Central memory CD8-positive, alpha-beta T cell (primary cell): ENCODE measurements around the gene C12orf60.

Source experiments
- ATAC-seq: fragments of 150-1000 bp; cut with Tn5 transposase; replicated peaks from 2 replicates; pipeline ENCODE4 v1.10.0; 2022; ENCODE audit warnings: mild to moderate bottlenecking, moderate FRiP score, moderate number of reproducible peaks; ENCODE audit not compliant: poor library complexity, severe bottlenecking; ENCODE audit errors: extremely low read depth
- DNase-seq, 2 donors: peaks; one replicate each; pipeline ENCODE4 v3.0.0; 2021; ENCODE audit warnings: low spot score in 2 of 2
- H3K27ac Mint-ChIP-seq: one replicate; pipeline ENCODE4 v1.8.0; 2022; ENCODE audit warnings: low read depth, mild to moderate bottlenecking, moderate library complexity, mixed read lengths
- H3K27me3 Mint-ChIP-seq: one replicate; pipeline ENCODE4 v1.8.0; 2022; ENCODE audit warnings: mixed read lengths
- H3K36me3 Mint-ChIP-seq: one replicate; pipeline ENCODE4 v1.8.0; 2022; ENCODE audit warnings: mild to moderate bottlenecking, moderate library complexity, mixed read lengths; ENCODE audit not compliant: insufficient read depth
- H3K4me1 Mint-ChIP-seq: one replicate; pipeline ENCODE4 v1.8.0; 2022; ENCODE audit warnings: mixed read lengths
- H3K4me3 Mint-ChIP-seq: one replicate; pipeline ENCODE4 v1.8.0; 2022; ENCODE audit warnings: mild to moderate bottlenecking, moderate library complexity, mixed read lengths
- H3K9me3 Mint-ChIP-seq: one replicate; pipeline ENCODE4 v1.8.0; 2022; ENCODE audit warnings: mixed read lengths

C12orf60 gene

DNA sequence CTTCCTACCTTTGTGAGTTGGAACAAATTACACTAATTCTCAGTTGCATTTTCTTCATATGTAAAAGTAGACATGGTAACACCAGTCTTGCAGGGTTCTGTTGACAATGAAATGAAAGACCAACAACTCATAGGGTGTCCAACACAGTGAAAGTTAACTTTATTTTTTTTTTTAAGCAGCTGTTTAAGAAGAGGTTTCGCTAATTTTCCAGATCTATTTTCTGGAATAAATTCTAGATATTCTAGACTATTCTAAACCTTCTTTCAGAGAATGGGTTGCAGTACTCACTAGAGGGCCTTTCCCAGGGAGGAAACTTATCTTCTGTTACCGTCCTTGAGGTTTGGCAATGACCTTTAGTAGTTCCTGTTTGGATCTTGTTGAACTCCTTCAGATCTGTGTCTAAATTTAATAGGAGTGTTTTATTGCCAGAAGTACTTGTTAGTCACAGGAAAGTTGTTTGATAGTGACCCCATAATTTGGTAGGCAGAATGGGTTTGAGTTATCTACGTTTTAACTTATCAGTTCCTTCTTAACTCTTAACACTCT is 42.6 kb downstream of the C12orf60 start:
- Mint-ChIP-seq H3K36me3 (peaks cover 4% of the 10 kb centered on the region), H3K4me3 (no peak overlapping the region), H3K27me3 (no peaks in the 10 kb centered on the region), H3K4me1 (peaks cover 6% of the 10 kb centered on the region), H3K9me3 (no peaks in the 10 kb centered on the region), H3K27ac (no peak overlapping the region)
- no peak for DNase-seq
- no peak for ATAC-seq

DNA sequence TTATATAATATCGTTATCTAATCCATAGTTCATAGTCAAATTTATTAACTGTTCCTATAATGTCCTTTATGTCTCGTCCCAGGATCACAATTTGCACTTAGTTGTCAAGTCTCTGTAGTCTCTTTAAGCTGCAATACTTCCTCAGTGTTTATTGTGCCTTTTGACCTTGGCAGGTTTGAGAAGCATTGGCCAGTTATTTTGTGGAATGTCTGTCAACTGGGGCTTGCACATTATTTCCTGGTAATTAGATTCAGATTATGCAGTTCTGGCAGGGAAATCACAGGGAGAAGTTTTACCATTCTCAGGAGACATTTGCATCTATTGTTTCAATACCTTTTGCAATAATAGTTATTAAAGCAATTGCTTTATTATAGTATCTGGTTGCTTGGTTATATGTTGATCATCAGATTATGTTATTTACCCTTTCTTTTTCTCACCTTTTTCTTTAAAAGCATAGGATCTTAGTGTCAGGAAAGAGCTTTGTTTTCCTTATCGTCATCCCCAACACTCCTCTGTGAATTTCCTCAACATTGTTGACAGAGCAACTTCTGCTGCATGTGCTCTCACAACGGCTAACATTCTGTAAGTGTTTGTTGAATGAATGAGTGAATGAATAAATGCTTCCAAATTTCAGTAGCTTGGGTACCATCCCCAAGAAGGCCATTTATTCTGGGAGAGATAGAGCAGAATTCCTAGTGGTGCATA is 43.6 kb downstream of the C12orf60 start:
- Mint-ChIP-seq H3K27me3 (no peaks in the 10 kb centered on the region), H3K27ac (no peak overlapping the region), H3K9me3 (no peaks in the 10 kb centered on the region)

DNA sequence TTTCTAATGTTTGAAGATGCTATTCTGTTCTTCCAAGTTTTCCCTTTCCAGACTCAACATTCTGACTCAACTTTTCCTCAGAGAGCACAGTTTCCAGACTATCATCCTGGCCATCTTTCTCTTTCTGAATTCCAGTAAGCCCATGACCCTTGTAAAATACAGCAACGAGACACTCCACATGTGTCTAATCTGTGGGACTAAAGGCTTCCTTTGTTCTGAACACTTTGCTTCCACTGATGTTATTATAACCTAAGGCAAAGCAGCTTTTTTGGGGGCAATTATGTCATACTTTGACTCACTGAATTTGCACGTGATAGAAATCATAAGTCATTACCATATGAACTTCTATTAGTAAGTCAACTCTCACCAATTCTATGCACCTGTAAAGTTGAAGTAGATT is 46.2 kb downstream of the C12orf60 start:
- Mint-ChIP-seq H3K27me3 (no peaks in the 10 kb centered on the region), H3K9me3 (no peaks in the 10 kb centered on the region), H3K36me3 (peaks cover 6% of the 10 kb centered on the region), H3K27ac (no peak overlapping the region), H3K4me3 (no peak overlapping the region), H3K4me1 (peaks cover 6% of the 10 kb centered on the region)
- DNase-seq (no peak), ATAC-seq (no peak)

More for the DNA sequence above, 43.6 kb downstream of the C12orf60 start:
- ATAC-seq = no peak
- H3K36me3 Mint-ChIP-seq = peaks cover 4% of the 10 kb centered on the region
- DNase-seq = no peak
- H3K4me1 Mint-ChIP-seq = peaks cover 6% of the 10 kb centered on the region
- no peak overlapping the region for H3K4me3 Mint-ChIP-seq

DNA sequence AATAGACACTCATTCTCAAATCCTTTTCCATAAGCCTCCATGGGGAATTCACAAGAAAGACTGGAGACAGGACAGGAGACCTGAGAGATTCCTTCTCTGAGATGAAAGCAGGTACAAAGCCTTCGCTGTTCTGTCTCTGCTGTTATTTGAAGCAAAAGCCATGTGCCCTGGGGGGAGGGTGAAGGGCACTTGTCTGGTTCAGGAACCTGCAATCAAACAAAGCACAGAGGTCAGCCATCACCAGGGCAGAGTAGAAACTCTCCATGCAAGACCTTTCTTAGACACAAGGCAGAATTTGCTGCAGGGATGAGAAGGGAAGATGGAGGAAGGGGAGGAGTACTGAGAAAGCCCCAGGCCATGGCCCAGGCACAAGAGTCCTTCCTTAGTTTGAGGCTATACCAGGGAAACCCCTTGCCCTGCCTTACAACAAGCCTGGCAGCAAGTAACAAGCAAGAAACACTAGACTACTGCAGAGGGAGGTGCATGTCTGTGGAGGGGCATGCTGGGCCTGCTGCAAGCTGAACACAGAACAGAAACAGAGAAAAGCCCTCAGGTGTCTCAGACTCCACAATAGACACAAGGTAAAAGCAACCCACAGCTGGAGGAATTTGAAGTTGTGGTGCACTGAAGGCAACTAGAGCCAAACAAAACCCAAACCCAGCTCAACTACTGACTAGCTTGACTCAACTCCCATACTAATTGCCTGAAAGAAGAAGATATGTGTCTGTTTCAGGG is 47.6 kb downstream of the C12orf60 start:
- Mint-ChIP-seq H3K9me3 (no peaks in the 10 kb centered on the region), H3K27ac (no peak overlapping the region), H3K4me3 (no peak overlapping the region), H3K4me1 (no peaks in the 10 kb centered on the region), H3K36me3 (peaks cover 2% of the 10 kb centered on the region), H3K27me3 (no peaks in the 10 kb centered on the region)
- ATAC-seq (no peak), DNase-seq (no peak)

DNA sequence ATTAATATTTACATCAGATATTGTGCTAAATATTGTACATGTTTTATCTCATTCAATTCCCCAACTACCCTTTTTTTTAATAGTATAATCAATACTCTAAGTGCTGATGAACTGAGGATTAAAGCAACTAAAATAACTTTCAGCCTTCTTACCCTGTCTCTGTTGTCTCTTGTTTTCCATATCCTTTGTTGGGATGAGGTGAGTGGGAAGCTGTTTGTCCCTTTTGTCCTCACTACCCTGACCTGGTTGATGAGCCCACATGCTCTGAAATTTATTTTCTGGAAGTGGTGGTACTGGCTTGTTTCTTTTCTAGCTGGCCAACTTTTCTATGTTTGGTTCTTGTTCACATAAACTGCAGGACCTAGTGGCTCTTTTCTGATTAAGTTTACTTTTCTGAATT is 49.4 kb downstream of the C12orf60 start:
- Mint-ChIP-seq H3K27ac (no peak overlapping the region), H3K4me1 (no peaks in the 10 kb centered on the region), H3K9me3 (no peaks in the 10 kb centered on the region), H3K27me3 (no peaks in the 10 kb centered on the region), H3K4me3 (no peak overlapping the region), H3K36me3 (peaks cover 4% of the 10 kb centered on the region)
- ATAC-seq (no peak), DNase-seq (no peak)

DNA sequence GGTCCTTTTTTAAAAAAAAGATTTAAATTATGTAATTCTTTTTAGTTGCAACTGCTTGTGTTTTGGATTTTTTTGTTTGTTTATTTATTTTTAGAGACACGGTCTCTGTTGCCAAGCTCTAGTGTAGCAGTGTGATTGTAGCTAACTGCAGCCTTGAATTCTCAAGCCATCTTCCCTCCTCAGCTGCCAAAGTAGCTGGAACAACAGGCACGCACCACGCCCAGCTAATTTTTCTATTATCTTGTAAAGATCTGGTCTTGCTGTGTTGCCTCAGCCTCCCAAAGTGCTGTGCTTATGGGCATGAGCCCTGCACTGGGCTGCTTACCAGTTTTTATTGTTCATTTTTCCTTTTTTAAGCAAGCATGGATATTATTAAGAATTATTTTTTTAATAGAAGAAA is 50.5 kb downstream of the C12orf60 start:
- Mint-ChIP-seq H3K4me1 (no peaks in the 10 kb centered on the region), H3K36me3 (peaks cover 4% of the 10 kb centered on the region), H3K4me3 (no peak overlapping the region), H3K27ac (no peak overlapping the region), H3K9me3 (no peaks in the 10 kb centered on the region), H3K27me3 (no peaks in the 10 kb centered on the region)
- no peak for ATAC-seq
- no peak for DNase-seq

DNA sequence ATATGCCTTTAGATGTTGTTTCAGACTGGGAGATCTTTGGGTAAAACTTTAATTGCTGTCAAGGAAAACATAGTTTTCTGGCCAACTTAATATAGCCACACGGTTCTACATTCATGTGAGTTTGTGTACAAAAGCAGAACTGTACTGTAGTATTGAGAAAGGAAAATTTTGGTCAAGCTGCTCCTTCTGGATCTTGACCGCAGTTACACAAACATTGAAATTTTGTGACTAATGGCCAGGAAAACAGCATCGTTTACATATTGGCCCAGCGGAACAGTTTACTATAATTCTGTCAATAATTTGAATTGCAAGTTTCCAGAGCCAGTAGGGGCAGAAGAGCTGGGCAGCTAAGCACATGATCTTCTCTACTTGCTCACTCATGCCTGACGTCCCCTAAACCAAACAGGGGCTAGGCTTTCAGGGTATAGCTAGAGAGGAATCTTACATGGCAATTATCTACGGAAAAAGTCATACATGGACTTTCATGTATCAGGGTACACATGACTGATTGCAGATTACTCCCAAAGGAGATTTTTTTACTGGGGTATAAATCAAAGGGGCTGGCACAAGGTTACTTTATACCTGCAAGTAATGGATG is 51.2 kb downstream of the C12orf60 start:
- DNase-seq = no peak
- H3K4me1 Mint-ChIP-seq = no peaks in the 10 kb centered on the region
- no peak overlapping the region for H3K27ac Mint-ChIP-seq
- no peak overlapping the region for H3K4me3 Mint-ChIP-seq
- H3K27me3 Mint-ChIP-seq = no peaks in the 10 kb centered on the region
- no peaks in the 10 kb centered on the region for H3K9me3 Mint-ChIP-seq
- peaks cover 4% of the 10 kb centered on the region for H3K36me3 Mint-ChIP-seq
- ATAC-seq = no peak

DNA sequence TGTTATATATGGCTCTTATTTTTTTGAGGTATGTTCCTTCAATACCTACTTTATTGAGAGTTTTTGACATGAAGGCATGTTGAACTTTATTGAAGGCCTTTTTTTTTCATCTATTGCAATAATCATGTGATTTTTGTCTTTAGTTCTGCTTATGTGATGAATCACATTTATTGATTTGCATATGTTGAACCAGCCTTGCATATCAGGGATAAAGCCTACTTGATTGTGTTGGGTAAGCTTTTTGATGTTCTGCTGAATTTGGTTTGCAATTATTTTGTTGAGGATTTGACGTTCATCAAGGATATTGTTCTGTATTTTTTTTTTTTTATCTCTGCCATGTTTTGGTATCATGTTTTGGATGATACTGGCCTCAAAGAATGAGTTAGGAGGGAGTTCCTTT is 55.0 kb downstream of the C12orf60 start:
- no peak for ATAC-seq
- H3K27ac Mint-ChIP-seq = no peak overlapping the region
- peaks cover 5% of the 10 kb centered on the region for H3K9me3 Mint-ChIP-seq

DNA sequence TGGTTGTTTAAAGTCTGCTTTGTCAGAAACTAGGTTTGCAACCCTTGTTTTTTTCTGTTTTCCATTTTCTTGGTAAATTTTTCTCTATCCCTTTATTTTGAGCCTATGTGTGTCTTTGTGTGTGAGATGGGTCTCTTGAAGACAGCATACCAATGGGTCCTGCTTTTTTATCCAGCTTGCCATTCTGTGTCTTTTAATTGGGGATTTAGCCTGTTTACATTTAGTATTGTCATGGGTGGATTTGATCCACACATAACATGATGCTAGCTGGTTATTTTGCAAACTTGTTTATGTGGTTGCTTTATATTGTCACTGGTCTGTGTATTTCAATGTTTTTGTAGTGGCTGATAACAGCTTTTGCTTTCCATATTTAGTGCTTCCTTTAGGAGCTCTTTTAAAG is 57.0 kb downstream of the C12orf60 start:
- H3K4me1 Mint-ChIP-seq = no peaks in the 10 kb centered on the region
- ATAC-seq = no peak
- H3K27me3 Mint-ChIP-seq = peaks cover 17% of the 10 kb centered on the region
- H3K36me3 Mint-ChIP-seq = peaks cover 4% of the 10 kb centered on the region
- H3K9me3 Mint-ChIP-seq = peaks cover 5% of the 10 kb centered on the region
- DNase-seq = no peak
- H3K27ac Mint-ChIP-seq = no peak overlapping the region
- H3K4me3 Mint-ChIP-seq = no peak overlapping the region

More for the DNA sequence above, 55.0 kb downstream of the C12orf60 start:
- no peaks in the 10 kb centered on the region for H3K4me1 Mint-ChIP-seq
- no peaks in the 10 kb centered on the region for H3K27me3 Mint-ChIP-seq
- DNase-seq = no peak
- peaks cover 4% of the 10 kb centered on the region for H3K36me3 Mint-ChIP-seq
- H3K4me3 Mint-ChIP-seq = no peak overlapping the region

DNA sequence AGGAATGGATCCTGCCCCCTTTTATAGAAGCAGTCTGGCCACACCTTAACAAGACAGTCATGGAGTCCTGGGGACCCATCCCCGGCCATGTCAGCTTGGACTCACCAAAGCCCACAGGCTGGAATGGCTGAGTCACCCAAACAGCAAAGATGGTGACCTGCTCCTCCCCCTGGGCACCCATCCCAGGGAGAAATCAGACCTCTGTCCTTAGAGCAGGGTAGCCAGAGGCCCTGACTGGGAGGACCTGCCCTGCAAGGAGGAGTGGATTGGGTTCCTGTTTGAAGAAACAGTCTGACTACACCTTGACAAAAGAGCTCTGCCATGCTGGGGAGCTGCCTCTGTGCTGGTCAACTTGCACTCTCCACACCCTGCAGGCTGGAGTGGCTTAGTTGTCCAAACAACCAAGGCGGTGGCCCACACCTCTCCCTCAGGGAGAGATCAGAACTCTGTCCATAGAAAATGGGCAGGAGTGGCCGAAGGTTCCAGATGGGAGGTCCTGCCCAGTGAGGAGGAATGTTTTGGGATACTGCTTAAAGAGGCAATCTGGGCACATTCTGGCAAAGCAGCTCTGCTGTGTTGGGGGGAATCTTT is 65.5 kb downstream of the C12orf60 start:
- no peaks in the 10 kb centered on the region for H3K4me1 Mint-ChIP-seq

DNA sequence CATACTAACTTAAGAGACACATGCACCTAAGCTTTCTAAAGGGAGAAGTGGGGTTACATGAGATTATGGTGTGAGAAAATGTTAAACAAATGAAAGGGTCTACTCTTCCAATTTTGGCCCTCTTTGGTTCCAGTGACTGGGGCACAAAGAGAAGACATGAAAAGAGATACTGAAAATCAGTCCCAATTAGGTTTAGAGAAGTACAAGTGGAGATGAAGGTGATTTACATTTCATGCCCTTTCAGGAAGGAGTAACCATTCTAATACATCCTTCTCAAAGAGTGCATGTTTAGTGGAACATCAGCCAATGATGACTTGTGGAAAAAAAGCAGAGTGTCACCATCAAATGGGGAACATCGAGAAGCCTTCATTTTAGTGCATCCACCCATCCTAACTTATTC is 67.8 kb downstream of the C12orf60 start:
- H3K4me1 Mint-ChIP-seq = no peaks in the 10 kb centered on the region
- no peak overlapping the region for H3K4me3 Mint-ChIP-seq
- H3K36me3 Mint-ChIP-seq = no peaks in the 10 kb centered on the region
- ATAC-seq = no peak
- peaks cover 16% of the 10 kb centered on the region for H3K27me3 Mint-ChIP-seq
- no peaks in the 10 kb centered on the region for H3K9me3 Mint-ChIP-seq
- DNase-seq = no peak
- no peak overlapping the region for H3K27ac Mint-ChIP-seq

More for the DNA sequence above, 65.5 kb downstream of the C12orf60 start:
- ATAC-seq (no peak), DNase-seq (no peak)
- Mint-ChIP-seq H3K27ac (no peak overlapping the region), H3K9me3 (no peaks in the 10 kb centered on the region), H3K27me3 (peaks cover 30% of the 10 kb centered on the region), H3K4me3 (no peak overlapping the region), H3K36me3 (no peaks in the 10 kb centered on the region)

DNA sequence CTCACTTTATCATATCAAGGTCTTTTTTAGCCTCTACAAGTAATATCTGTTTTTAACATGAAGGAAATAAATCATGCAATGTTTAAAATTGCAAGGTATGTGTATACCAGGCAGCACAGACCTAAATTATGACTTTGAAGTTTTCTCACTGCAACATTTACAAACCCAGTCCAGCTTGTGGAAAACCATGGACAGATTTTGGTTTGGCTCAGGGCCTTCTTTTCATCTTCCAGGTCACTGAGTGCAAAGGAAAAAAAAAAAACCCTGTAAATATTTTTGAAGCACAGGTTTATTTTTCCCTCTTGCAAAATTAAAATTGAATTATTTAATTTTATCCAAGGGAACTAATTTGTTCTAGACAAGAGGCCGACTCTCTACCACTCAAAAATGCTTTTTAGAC is 68.4 kb downstream of the C12orf60 start:
- H3K4me3 Mint-ChIP-seq = no peak overlapping the region
- peaks cover 16% of the 10 kb centered on the region for H3K27me3 Mint-ChIP-seq
- no peaks in the 10 kb centered on the region for H3K4me1 Mint-ChIP-seq
- H3K9me3 Mint-ChIP-seq = no peaks in the 10 kb centered on the region
- H3K36me3 Mint-ChIP-seq = no peaks in the 10 kb centered on the region
- H3K27ac Mint-ChIP-seq = no peak overlapping the region
- DNase-seq = no peak
- ATAC-seq = no peak
